HCT116 (cell line): Measurements from ENCODE around the gene ALAS2.

Experiments
- CBX3 ChIP-seq: IDR thresholded peaks from 2 replicates; pipeline ENCODE4 v1.6.1; 2012; ENCODE audit warnings: low read depth
- EZH2 ChIP-seq: fragments of 200-600 bp; sonication (generic); IDR thresholded peaks from 2 replicates; pipeline ENCODE4 v1.6.1; 2017; ENCODE audit warnings: antibody characterized with exemption, mixed run types
- POLR2A ChIP-seq: IDR thresholded peaks from 2 replicates; pipeline ENCODE4 v1.7.0; 2011; ENCODE audit warnings: borderline replicate concordance; ENCODE audit not compliant: insufficient read depth, insufficient read length; ENCODE audit errors: extremely low read depth
- POLR2AphosphoS5 ChIP-seq: IDR thresholded peaks from 2 replicates; pipeline ENCODE4 v1.6.1; 2011; ENCODE audit warnings: mild to moderate bottlenecking, low read depth, low read length, moderate library complexity
- RAD21 ChIP-seq: IDR thresholded peaks from 2 replicates; pipeline ENCODE4 v1.6.1; 2012; ENCODE audit warnings: low read depth, mild to moderate bottlenecking
- SIN3A ChIP-seq: IDR thresholded peaks from 2 replicates; pipeline ENCODE4 v1.6.1; 2012; ENCODE audit warnings: low read depth
- SP1 ChIP-seq: IDR thresholded peaks from 2 replicates; pipeline ENCODE4 v1.6.1; 2012; ENCODE audit warnings: low read depth
- SRF ChIP-seq: IDR thresholded peaks from 2 replicates; pipeline ENCODE4 v1.6.1; 2012; ENCODE audit warnings: low read depth
- YY1 ChIP-seq: IDR thresholded peaks from 2 replicates; pipeline ENCODE4 v1.6.1; 2011; ENCODE audit warnings: low read length, low read depth, moderate library complexity, mild to moderate bottlenecking; ENCODE audit not compliant: insufficient replicate concordance; ENCODE audit errors: extremely low read depth
- ZFX ChIP-seq: fragments of 450-650 bp; IDR thresholded peaks from 2 replicates; pipeline ENCODE4 v1.6.1; 2017
- TF ChIP-seq, protein P1 (sequence below): IDR thresholded peaks from 2 replicates; pipeline ENCODE4 v1.6.1; 2012
- TF ChIP-seq, protein P2 (sequence below), 3 experiments: fragments of 200-600 bp in 1 of 3; sonication (generic) in 1 of 3; IDR thresholded peaks in 2 of 3; conservative IDR thresholded peaks in 1 of 3; 2 replicates each; pipeline ENCODE4 v1.5.1; 2012 to 2017; ENCODE audit warnings: low read depth in 2 of 3, low read length in 2 of 3, antibody characterized with exemption in 1 of 3, borderline replicate concordance in 1 of 3, control low read depth in 1 of 3, mild to moderate bottlenecking in 1 of 3, mixed read lengths in 1 of 3, mixed run types in 1 of 3, moderate library complexity in 1 of 3; ENCODE audit not compliant: insufficient read depth in 1 of 3
- TF ChIP-seq, protein P3 (sequence below): IDR thresholded peaks from 2 replicates; pipeline ENCODE4 v1.6.1; 2012
- TF ChIP-seq, protein P4 (sequence below): IDR thresholded peaks from 2 replicates; pipeline ENCODE4 v1.6.1; 2012; ENCODE audit warnings: low read depth

DNA sequence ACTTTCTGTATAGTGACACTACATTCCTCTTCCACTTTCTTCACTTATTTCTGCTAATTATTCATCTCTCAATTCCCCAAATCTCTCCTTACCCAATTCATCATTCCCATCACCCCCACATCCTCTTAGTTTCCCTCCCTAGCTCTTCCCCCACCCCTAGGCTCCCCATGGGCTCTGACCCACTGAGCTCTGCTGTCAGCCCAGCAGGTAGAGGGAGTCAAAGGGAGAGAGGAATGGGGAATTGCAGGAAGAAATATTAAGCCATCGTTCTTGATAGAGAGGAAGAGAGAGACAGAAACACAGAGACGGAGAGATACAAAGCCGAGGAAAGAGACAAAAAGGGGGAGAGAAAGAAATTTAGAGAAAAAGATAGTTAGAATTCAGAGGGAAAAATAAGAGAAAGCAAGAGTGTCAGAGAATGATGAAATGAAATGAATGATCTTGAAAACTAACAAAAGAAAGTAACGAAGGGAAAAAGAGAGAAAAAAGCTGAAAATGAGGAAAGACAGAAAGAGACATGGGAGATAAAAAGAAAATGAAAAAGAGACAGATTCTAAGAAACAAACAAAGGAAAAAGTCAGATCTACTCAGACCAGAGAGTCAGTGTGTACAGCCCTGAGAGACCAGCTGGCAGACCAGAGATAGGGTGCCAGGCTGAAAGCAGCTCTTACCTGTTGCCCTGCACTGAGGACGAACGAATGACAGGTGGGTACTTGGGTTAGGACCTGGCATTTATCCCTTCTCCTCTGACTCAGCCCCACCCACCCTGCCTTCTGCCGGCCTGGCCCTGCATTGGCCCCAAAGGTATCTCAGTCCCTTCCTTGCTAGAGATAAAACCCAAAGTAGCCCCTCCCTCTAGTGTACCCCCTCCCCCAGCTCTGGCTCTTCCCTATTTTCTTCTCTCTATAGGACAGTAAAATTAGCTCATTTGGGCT lies at the start of gene ALAS2:
- TF ChIP-seq ZFX, result no peak
- TF ChIP-seq EZH2, result no peak
- TF ChIP-seq, protein P1, sequence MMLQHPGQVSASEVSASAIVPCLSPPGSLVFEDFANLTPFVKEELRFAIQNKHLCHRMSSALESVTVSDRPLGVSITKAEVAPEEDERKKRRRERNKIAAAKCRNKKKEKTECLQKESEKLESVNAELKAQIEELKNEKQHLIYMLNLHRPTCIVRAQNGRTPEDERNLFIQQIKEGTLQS, result no peak
- TF ChIP-seq, protein P2, sequence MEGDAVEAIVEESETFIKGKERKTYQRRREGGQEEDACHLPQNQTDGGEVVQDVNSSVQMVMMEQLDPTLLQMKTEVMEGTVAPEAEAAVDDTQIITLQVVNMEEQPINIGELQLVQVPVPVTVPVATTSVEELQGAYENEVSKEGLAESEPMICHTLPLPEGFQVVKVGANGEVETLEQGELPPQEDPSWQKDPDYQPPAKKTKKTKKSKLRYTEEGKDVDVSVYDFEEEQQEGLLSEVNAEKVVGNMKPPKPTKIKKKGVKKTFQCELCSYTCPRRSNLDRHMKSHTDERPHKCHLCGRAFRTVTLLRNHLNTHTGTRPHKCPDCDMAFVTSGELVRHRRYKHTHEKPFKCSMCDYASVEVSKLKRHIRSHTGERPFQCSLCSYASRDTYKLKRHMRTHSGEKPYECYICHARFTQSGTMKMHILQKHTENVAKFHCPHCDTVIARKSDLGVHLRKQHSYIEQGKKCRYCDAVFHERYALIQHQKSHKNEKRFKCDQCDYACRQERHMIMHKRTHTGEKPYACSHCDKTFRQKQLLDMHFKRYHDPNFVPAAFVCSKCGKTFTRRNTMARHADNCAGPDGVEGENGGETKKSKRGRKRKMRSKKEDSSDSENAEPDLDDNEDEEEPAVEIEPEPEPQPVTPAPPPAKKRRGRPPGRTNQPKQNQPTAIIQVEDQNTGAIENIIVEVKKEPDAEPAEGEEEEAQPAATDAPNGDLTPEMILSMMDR (IDR thresholded peaks at IDR 0.05 in 2 of 3, conservative IDR thresholded peaks at IDR 0.05 in 1 of 3; ENCODE audit: borderline replicate concordance in 1 of 3, insufficient read depth in 1 of 3, low read depth in 2 of 3, low read length in 2 of 3), result no peak
- TF ChIP-seq SRF, result no peak
- TF ChIP-seq POLR2A, result no peak
- TF ChIP-seq SP1, result no peak
- no peak for TF ChIP-seq SIN3A
- no peak for TF ChIP-seq RAD21
- TF ChIP-seq POLR2AphosphoS5, result no peak
- TF ChIP-seq YY1, result no peak
- TF ChIP-seq, protein P3, sequence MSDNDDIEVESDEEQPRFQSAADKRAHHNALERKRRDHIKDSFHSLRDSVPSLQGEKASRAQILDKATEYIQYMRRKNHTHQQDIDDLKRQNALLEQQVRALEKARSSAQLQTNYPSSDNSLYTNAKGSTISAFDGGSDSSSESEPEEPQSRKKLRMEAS, result no peak
- TF ChIP-seq, protein P4, sequence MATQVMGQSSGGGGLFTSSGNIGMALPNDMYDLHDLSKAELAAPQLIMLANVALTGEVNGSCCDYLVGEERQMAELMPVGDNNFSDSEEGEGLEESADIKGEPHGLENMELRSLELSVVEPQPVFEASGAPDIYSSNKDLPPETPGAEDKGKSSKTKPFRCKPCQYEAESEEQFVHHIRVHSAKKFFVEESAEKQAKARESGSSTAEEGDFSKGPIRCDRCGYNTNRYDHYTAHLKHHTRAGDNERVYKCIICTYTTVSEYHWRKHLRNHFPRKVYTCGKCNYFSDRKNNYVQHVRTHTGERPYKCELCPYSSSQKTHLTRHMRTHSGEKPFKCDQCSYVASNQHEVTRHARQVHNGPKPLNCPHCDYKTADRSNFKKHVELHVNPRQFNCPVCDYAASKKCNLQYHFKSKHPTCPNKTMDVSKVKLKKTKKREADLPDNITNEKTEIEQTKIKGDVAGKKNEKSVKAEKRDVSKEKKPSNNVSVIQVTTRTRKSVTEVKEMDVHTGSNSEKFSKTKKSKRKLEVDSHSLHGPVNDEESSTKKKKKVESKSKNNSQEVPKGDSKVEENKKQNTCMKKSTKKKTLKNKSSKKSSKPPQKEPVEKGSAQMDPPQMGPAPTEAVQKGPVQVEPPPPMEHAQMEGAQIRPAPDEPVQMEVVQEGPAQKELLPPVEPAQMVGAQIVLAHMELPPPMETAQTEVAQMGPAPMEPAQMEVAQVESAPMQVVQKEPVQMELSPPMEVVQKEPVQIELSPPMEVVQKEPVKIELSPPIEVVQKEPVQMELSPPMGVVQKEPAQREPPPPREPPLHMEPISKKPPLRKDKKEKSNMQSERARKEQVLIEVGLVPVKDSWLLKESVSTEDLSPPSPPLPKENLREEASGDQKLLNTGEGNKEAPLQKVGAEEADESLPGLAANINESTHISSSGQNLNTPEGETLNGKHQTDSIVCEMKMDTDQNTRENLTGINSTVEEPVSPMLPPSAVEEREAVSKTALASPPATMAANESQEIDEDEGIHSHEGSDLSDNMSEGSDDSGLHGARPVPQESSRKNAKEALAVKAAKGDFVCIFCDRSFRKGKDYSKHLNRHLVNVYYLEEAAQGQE, result no peak
- TF ChIP-seq CBX3, result no peak
